Measurements from ENCODE around the gene G6PC3.

DNA sequence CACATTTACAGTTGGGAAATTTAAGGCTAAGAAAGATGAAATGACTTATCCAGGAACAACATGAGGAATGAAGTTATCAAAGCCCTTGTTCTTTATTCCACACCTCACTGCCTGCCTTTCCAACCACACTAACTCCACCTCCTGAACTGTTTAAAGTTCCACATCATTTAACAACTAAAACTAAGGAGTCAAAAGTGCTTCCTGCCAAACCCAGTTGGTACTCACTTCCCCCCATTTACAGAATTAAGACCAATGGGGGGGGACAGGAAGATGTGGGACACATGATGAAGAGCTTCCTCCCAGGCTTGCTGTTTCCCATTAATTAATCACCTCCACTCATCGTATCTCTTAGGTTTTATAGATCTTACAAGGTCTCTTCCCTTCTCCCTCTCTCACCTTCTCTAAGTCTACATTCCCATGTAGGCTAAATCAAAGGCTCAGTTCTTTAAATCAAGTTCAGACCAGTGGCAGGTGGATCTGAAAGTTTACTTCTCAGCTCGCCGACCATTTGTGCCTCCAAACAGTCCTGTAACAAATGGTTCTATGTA lies 36.6 kb upstream of the G6PC3 start:
- no peak for TF ChIP-seq POLR2A (IDR thresholded peaks at IDR 0.05)
- TF ChIP-seq, protein P1, sequence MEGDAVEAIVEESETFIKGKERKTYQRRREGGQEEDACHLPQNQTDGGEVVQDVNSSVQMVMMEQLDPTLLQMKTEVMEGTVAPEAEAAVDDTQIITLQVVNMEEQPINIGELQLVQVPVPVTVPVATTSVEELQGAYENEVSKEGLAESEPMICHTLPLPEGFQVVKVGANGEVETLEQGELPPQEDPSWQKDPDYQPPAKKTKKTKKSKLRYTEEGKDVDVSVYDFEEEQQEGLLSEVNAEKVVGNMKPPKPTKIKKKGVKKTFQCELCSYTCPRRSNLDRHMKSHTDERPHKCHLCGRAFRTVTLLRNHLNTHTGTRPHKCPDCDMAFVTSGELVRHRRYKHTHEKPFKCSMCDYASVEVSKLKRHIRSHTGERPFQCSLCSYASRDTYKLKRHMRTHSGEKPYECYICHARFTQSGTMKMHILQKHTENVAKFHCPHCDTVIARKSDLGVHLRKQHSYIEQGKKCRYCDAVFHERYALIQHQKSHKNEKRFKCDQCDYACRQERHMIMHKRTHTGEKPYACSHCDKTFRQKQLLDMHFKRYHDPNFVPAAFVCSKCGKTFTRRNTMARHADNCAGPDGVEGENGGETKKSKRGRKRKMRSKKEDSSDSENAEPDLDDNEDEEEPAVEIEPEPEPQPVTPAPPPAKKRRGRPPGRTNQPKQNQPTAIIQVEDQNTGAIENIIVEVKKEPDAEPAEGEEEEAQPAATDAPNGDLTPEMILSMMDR (IDR thresholded peaks at IDR 0.05) = no peak
